C1 segment of cervical spinal cord (tissue), 14 donors: Measurements from ENCODE around the gene FRMD4B.

Source experiments
- DNase-seq, 14 donors: peaks; one replicate each; lab custom pipeline; 2025; lab: John Stamatoyannopoulos, UW

FRMD4B gene

DNA sequence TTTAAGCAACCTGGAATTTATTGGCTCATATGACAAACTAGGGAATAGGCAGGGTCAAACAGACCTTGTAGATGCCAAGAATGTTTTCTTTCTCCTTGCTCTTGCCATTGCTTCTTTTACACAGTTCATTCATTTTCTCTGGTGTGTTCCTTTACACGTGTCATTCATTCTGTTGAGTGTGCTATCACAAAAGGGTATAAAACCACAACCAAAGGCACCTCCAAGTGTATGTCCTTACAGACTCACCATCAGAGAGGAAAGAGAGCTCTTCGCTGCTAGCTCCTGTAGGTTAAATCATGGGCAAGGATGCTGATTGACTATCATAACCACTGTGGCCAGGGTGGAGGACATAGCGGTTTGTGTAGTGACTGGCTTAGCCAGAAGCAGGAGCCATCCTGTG is 19.2 kb upstream of the FRMD4B start:
- DNase-seq: no peak

DNA sequence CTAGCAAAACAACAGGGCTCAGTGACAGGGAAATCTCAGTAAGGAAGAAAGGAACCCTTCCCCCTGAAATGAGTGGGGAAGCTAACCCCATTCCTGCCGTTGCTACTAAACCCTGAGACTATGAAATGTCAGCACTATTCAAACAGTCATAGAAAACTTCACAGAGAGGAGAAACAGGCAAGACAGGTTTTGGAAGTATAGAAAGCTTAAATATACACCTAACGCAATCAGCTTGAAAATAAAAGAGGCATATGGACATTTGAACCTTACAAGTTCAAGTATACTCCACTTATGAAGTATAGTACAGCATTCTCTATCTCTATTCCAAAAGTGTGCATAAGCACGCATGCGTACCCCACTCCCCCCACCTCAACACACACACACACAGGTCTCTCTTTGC is 17.6 kb upstream of the FRMD4B start:
- no peak for DNase-seq

DNA sequence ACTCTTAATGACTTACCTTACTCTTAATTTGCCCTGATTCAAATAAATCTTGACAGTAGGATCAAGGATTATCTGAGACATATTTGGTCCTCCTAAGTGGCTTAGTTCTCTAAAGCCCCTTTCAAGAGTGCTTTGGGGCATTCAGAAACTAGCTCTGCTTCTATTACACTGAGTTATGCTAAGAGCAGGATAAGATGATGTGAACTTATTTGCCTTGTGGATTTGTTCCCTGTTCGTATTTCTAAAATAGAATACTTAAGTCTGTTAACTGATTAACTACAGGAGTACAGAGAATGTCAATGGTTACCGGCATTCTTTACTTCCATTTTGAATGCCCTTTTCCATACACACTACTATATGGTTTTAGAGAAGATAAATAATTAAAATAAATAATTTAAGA is 14.8 kb upstream of the FRMD4B start:
- DNase-seq: no peak

DNA sequence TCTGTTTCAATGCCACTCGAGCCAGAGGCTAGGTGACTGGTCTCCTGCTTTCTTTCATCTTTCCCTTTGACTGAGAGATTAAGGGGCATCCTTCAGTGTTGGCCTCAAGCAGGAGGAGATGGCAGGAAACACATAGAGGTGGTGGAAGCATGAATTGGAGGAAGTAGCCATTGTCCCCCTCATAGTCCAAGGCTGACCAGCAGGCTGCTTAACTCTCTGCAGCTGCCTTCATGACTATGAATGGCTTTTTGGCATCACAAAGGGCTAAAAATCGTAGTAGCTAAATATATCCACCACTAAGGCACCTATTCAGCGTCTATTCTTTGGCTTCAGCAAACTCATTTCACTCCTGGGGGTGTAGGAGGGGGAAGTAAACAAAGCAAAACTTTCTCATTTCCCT is 7.0 kb upstream of the FRMD4B start:
- no peak for DNase-seq

DNA sequence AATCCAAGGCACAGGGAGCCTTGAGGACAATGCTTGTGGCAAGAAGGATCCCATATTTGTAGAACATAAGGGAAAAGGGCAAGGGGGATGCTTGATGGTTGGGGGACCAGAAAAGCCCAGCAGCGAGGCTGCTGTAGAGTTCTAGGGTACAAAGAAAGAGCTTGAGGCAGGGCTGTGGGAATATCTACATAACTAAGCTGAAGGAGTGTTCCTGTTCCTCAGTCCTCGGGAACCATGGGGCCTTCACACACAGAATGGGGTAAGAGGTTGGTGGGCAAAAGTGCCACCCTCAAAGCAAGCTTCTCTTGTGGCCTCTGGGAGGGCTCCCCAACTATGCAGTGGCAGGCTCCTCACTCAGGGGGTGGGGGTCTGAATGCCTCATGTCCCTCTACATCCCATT is 6.5 kb upstream of the FRMD4B start:
- no peak for DNase-seq

DNA sequence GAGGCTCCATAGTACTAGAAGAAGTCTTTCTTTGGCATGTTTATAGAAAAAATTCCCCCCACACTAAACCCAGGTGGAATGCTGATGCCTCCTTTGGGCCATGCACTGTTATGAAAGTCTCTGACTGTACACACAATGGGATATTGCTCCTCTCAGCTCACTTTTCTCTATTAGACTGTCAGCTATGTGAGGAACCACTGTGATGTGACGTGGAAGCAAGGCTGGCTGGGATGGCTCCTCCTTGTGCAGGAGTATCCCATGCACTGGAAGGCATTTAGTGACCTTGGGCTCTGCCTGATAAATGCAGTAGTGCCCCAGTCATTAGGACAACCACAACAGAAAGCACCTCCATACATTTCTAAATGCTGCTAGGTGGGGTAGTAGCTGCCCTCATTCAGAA is 5.7 kb upstream of the FRMD4B start:
- no peak for DNase-seq

DNA sequence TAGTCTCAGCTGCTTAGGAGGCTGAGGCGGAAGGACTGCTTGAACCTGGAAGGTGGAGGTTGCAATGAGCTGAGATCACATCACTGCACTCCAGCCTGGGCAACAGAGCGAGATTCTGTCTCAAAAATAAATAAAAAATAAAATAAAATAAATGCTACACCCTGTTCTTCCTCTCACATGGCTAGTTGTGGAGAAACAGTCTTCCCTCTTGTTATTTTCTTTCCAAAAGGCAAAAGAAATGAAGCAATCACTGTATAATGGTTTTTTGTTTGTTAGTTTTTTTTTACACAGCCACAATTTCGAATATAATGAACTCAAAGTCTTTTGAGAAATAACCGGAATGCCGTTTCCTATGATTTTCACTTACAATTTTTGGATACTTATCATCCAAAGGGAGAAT is 4.9 kb upstream of the FRMD4B start:
- DNase-seq: no peak

DNA sequence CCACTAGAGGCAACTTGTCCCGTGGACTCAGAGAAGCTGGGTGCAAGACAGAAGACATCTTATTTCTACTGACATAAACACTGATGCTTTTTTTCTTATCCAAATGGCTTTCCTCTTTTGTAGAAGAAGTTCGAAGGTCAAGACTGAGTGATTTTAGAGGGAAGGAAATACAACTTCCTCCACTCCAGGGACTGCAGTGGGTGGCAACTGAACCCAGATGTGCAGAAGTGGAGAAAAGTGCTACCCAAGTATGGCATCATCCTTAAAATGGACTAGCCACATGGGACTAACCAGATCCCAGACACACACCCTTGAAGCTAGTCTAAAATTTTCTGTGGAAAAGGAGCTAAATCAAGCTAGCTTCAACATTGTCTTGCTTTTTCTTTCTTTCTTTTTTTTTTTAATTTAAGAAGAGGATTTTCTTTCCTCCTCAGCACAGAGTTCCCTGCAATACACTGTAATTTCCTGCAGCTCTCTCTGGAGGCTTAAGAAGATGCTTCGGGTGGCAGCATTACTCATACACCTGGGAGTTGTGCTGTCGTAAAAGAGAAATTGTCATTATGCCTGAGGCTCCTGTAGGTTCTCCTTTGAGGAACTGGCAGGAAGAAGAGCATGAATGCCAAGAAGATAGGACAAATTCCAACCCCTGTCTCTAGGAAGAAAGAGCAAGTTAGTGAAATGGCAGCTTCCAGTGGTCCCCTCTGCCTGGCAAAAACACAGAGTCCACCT is 3.8 kb upstream of the FRMD4B start:
- DNase-seq: no peak

DNA sequence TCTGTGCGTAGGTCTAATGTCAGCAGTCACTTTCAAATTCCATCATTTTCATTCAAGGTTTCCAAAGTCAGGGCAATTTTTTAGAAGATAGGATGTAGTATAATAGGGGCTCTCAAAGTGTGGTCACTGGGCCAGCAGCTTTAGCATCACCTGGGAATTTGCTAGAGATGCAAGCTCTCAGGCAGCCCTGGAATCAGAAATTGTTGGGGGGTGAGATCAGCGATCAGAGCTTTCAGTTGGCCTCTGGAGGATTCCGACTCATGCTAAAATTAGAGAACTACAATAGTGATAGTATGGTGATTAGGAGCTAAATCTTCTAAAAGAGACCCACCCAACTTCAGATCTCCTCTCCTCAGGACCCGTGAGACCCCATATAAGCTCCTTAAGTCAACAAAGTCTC is 2.4 kb upstream of the FRMD4B start:
- DNase-seq: no peak

DNA sequence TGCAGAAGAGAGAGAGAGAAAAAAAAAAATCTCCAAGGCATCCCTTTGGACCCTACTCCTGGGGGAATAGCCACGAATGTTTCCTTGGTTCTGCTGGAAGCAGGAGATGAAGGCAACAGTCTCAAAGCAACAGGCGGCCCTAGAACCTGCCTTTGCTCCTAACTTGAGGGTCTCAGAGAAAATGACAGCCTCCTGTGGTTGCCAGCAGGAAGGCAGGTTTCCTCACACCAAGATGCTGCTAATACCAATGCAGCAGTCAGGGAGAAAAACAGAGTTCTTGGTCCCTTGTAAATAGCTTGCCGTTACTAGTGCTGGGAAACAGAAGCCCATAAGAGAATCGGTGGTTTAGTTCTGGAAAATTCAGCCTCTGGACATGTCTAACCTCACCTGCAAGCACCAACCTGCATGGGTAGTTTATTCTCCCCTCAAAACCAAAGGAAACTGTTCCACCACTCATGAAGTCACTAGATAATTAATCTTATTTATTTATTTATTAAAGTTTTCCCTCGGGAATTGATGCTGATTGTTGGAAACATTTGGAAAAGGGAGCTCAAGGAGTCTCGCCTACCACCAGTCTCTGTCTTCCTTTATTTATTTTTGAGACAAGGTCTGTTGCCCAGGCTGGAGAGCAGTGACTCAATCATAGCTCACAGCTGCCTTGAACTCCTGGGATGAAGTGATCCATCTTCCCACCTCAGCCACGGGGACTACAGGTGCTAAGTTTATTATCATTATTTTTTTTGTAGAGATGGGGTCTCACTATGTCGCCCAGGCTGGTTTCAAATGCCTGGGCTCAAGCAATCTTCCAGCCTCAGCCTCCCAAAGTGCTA is 883 bp upstream of the FRMD4B start:
- DNase-seq: no peak

DNA sequence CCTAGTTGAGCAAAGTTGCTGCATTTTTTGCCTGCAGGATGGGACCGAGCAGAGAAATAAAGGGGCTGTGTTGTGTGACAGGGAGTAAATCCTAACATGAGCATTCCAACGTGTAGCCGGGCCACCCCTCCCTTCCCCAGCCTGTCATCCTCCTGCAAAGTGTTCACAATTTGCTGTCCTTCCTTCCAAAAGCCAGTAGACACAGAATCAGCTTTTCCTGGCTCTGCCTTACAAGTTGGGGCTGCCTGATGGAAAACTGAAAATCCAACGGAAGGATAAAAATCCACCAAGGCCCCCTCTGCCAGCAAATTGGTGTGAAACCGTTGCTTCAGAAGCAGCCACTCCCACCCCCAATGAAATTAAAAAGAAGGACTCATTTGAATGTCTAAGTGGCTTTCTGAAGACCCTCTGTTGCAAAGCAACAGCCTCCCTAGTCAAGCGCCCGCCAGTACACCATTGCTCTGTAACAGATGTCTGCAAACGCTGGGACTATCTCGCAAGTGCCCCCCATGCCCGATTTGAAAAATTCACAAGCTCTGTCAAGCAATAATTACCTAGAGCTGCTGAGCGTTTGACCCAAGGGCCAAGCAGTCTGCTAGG is 665 bp downstream of the FRMD4B start:
- peak in 5 of 14 donors; percentile 38 to 71 (median 56) for DNase-seq

DNA sequence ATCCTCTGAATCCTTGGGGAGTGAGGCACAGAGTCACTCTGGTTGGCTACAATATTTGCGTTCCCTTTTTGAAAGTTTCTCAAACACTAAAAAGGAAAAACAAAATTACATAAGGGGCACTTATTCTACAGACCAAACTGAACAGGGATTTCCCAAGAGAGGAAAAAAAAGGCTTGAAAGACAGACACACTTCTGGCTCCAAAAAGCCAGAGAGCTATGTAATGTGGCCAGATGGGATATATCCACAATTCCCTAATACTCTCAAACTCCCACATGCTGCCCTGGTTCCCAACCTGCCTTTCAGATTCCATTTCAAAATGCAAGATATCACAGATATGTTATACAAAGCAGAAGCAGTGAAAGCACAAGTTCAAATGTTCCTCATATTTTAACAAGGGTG is 1.6 kb downstream of the FRMD4B start:
- DNase-seq: no peak

DNA sequence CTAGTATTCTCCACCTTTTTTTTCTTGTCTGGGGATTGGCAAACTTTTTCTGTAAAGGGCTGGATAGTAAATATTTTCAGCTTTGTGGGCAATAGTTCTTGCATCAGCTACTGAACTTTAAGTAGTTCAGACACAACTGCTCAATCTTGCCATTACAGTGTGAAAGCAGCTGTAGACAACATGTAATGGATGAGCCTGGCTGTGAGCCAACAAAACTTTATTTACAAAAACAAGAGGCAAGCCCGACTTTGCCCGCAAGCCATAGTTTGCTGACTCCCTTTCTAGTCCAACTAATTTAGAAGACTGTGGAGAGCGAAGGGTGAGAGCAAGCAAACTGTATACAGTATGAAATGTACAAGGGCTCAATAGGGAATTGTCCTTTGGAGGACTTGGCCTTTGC is 6.2 kb downstream of the FRMD4B start:
- DNase-seq: no peak

DNA sequence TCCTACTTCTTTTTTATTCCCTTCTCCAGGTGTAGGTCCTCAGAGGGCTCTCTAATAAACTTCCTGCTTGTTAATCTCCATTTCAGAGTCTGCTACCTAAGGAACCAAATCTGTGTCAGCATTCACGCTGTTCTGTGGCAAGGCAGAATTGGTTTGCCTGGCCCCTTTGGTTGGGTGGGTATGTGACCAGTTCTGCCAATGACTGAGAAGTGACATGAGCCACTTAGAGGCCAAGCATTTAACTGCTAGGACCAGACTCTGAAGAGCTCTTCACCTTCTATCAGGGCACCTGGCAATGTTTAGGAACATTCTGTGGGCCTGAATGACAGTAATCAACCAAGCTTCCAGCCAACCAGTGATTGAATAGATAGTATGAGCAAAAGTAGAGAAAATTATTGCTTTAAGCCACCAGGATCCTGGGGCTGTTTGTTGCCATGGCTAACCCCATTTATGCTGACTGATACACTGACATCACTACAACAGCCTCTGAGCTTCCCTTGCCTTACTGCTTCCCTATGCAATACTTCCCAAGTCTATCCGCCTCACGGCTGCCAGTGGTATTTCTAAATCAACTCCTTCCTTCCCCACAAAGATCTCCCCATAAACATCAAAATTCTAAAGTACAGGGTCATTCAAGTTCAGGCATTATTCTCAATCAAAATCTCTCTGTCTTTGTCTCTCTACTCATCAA is 7.6 kb downstream of the FRMD4B start:
- no peak for DNase-seq

DNA sequence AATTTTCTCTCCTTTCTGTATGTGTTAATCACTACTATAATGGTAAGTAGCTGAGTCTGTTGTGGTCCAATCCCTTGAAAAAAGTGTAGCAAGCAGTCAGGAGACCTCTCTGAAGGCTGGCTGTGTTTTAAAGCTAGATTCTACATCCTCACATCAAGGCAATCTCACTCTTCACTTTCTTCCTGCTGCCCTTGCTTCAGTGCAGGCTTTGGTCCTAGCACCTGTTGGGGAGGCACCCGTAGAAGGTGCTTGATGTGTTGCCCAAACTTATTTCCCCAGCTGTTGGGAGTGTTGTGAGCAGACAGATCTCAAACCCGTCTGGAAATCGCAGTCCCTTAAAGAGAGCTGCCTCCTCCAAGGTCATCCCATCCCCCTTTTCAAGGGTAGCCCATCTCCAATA is 8.6 kb downstream of the FRMD4B start:
- no peak for DNase-seq

DNA sequence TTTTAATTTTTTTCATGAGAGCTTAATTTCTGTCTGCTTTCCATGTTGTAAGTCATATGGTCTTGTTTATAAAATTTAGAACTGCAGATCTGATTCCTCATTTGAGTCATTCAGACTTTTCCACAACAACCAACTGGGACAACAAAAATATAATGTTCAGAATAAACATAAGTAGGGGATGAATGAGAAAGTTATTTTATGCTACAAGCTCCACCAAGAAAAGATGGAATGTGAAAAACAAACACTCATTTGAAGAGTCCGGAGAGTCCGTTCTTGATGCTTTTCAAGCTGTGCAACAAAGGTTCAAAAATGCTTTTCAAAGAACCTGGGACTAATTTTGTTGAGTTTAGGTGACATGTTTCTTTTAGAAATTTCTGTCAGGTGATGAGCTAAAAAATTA is 9.2 kb downstream of the FRMD4B start:
- no peak for DNase-seq

DNA sequence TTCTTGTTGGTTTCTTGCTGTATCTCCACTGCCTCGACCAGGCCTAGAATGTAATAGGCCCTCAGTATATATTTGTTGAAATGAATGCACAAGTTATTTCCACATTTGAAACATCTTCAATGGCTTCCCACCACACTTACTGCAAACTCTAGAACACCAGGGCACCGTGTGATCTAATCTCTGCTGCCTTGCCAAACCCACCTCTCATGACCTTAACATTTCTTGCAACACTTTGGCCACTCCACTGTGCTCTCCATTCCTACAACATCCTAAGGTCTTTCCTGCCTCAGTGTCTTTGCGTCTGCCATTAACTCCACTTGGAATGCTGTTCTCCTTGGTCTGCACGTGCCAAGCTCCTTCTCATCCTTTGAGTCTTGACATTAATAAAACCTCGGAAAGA is 14.1 kb downstream of the FRMD4B start:
- no peak for DNase-seq

DNA sequence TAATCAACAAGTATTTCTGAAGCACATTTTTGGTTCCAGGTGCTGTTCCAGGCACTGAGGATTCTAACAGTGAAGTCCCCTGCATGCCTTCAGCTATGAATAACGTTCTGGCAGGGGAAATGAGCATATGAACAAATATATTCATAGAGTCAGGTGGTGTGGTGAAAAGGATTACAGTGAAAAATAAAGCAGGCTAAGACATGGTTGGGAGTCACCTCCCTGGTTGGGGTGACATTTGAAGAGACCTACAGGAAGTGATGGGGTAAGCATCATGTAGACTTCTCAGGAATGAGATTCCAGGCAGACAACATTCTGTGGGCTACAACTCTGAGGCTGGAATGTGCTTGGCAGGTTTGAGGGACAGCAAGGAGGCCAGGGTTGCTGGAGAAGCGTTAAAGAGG is 15.0 kb downstream of the FRMD4B start:
- no peak for DNase-seq

DNA sequence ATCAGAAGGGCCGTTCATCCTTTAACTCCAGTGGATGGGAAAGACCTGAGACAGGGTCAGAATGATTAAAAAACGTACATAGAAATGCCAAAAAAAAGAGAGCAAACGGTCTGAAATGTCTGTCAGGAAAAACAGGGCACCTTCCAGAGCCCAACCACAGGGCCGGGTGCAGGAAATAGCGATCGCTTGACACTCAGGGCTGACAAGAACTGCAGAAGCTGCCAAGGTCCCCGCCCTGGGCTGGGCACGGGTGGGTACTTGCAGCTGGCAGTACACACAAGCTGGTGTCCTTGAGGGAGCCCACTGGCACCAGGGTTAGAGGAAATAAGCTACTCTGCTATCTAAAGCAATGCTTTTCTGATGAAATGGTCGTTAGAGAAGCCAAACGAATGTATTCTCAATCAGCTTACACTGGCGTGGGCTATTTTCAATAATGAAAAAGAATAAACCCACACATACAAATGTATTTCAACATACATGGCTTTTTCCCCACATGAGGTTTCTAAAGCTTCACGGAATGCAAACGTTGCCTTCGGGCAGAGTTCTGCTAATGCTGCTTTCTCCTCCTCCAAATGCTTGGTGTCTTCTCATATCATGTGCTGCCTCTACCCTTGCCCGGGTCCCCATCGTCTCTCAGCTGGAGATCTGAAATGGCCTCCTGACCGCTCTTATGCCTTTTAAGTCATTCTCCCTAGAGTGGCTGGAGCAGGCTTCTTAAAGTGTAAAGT is 15.6 kb downstream of the FRMD4B start:
- DNase-seq: peak in 5 of 14 donors; percentile 19 to 58 (median 41)

DNA sequence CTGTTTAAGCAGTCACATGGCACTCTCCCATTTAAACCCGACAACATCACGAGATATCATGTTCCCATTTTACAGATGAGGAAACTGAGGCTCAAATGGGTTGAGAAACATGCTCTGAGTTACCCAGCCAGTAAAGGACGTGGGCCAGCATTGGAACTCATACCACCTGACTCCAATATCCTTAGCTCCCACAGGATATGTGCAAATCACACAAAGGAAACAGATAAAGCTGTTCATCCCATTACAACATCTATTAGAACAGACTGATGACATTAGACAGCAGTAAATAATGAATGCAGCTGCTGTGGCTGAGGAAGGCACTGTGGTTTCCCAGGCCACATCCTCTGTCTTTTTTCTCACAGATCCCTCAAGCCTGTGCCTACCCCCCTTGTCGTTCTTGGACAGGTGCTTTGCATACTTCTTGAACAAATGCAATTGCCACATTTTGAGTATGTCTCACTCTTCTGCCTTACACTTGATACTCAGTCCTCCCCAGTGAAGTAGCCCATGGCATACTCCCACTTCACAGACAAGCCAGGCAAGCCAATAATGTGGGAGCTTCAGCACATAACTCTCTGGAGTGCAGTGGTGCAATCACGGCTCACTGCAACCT is 17.7 kb downstream of the FRMD4B start:
- DNase-seq: no peak

DNA sequence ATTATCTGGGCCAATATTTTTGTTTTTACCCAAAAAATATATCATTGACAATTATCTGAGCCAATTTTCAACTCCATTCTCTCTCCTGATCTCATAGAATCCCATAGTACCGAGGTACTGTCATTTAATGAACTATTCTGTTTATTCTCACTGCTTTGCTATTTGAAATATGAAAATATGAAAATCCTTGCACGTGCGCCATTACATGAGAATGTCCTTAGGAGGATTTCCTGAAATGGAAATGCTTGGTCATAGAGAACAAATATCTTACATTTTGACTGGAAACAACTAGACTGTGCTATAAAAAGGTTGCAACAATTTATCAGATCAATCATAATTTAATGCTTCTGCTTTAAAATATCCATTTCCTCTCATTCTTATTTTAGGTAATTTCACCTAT is 18.3 kb downstream of the FRMD4B start:
- DNase-seq: no peak
